KMS-11 (cell line): ENCODE measurements around the gene TSC22D2.

Experiments
- H2AFZ ChIP-seq: fragments of 200-600 bp; sonication (generic); 2 replicates; pipeline ENCODE4 v1.6.1; 2016; ENCODE audit warnings: antibody characterized with exemption, mixed run types, low read depth
- H3K27ac ChIP-seq: fragments of 200-600 bp; sonication (generic); 2 replicates; pipeline ENCODE4 v1.6.1; 2016; ENCODE audit warnings: mild to moderate bottlenecking, mixed run types
- H3K27me3 ChIP-seq: fragments of 200-600 bp; sonication (generic); 2 replicates; pipeline ENCODE4 v1.6.1; 2017; ENCODE audit warnings: mild to moderate bottlenecking, low read depth, mixed run types, moderate library complexity; ENCODE audit not compliant: insufficient read depth
- H3K36me3 ChIP-seq: fragments of 200-600 bp; sonication (generic); 2 replicates; pipeline ENCODE4 v1.6.1; 2017; ENCODE audit warnings: mild to moderate bottlenecking, mixed run types; ENCODE audit not compliant: insufficient read depth
- H3K4me1 ChIP-seq: fragments of 200-600 bp; sonication (generic); 2 replicates; pipeline ENCODE4 v1.6.1; 2016; ENCODE audit warnings: mild to moderate bottlenecking, low read depth, mixed run types; ENCODE audit not compliant: poor library complexity, severe bottlenecking
- H3K4me2 ChIP-seq: fragments of 200-600 bp; sonication (generic); 2 replicates; pipeline ENCODE4 v1.7.0; 2016; ENCODE audit warnings: mild to moderate bottlenecking, mixed run types
- H3K4me3 ChIP-seq: fragments of 200-600 bp; sonication (generic); IDR thresholded peaks from 2 replicates; pipeline ENCODE4 v1.6.1; 2017; ENCODE audit warnings: low read depth, low read length, mixed read lengths; ENCODE audit not compliant: insufficient read depth
- H3K79me2 ChIP-seq: fragments of 200-600 bp; sonication (generic); 2 replicates; pipeline ENCODE4 v1.6.1; 2016; ENCODE audit warnings: low read depth, mixed run types; ENCODE audit not compliant: insufficient read depth
- H3K9ac ChIP-seq: fragments of 200-600 bp; sonication (generic); 2 replicates; pipeline ENCODE4 v1.6.1; 2016; ENCODE audit warnings: mild to moderate bottlenecking, mixed run types
- H4K20me1 ChIP-seq: fragments of 200-600 bp; sonication (generic); 2 replicates; pipeline ENCODE4 v1.6.1; 2016; ENCODE audit warnings: mild to moderate bottlenecking, mixed run types; ENCODE audit not compliant: insufficient read depth
- TF ChIP-seq, protein P1 (sequence below): fragments of 200-600 bp; sonication (generic); conservative IDR thresholded peaks from 2 replicates; pipeline ENCODE4 v1.6.1; 2017; ENCODE audit warnings: low read depth, mild to moderate bottlenecking, antibody characterized with exemption, low read length, moderate library complexity, mixed read lengths

The TSC22D2 gene

DNA sequence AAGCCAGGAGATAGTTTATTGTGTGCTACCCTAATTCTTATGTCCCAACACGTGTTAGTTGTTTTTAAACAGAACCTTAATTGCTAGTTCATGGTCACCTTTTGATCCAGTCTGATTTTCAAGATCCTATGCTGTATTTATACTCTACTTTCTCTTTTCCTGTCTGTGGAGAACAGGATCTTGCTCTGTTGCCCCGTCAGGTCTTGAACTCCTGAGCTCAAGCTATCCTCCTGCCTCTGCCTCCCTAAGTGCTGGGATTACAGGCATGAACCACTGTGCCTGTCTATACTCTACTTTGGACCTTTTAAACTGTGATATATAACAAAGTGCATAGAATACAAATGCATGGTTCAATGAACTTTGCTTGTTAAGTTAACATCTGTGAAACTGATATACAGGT, 44.7 kb upstream of the TSC22D2 start:
- Histone ChIP-seq H3K36me3 (no peaks in the 10 kb centered on the region), H2AFZ (no peak overlapping the region), H3K27me3 (no peaks in the 10 kb centered on the region), H3K4me3 (no peak overlapping the region), H3K27ac (no peak overlapping the region), H3K79me2 (no peaks in the 10 kb centered on the region), H3K4me1 (no peaks in the 10 kb centered on the region), H3K9ac (no peak overlapping the region), H3K4me2 (no peak overlapping the region), H4K20me1 (no peaks in the 10 kb centered on the region)
- TF ChIP-seq, protein P1, sequence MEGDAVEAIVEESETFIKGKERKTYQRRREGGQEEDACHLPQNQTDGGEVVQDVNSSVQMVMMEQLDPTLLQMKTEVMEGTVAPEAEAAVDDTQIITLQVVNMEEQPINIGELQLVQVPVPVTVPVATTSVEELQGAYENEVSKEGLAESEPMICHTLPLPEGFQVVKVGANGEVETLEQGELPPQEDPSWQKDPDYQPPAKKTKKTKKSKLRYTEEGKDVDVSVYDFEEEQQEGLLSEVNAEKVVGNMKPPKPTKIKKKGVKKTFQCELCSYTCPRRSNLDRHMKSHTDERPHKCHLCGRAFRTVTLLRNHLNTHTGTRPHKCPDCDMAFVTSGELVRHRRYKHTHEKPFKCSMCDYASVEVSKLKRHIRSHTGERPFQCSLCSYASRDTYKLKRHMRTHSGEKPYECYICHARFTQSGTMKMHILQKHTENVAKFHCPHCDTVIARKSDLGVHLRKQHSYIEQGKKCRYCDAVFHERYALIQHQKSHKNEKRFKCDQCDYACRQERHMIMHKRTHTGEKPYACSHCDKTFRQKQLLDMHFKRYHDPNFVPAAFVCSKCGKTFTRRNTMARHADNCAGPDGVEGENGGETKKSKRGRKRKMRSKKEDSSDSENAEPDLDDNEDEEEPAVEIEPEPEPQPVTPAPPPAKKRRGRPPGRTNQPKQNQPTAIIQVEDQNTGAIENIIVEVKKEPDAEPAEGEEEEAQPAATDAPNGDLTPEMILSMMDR: no peak

DNA sequence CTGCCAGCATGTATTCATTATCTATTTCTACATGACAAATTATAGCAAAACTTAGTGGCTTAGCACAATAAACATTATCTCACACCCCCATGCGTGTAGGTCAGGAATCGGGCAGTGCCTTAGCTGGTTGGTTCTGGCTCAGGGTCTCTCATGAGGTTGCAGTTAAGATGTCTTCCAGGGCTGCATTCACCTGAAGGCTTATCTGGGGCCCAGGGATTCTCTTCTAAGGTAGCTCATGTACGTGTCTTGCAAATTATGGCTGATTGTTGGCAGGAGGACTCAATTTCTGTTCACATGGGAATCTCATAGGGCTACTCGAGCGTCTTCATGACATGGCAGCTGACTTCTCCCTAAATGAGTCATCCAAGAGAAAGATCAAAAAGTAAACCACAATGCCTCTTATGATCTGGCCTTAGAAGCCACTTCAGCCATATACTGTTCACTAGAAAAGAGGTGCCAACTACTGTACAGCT, 42.9 kb upstream of the TSC22D2 start:
- no peak overlapping the region for H3K27ac ChIP-seq
- H3K36me3 ChIP-seq: no peaks in the 10 kb centered on the region
- H3K79me2 ChIP-seq: no peaks in the 10 kb centered on the region
- H2AFZ ChIP-seq: no peak overlapping the region
- H3K27me3 ChIP-seq: no peaks in the 10 kb centered on the region
- no peak overlapping the region for H3K4me3 ChIP-seq
- H3K4me2 ChIP-seq: no peak overlapping the region
- no peak overlapping the region for H3K9ac ChIP-seq
- TF ChIP-seq, protein P1: no peak
- no peaks in the 10 kb centered on the region for H3K4me1 ChIP-seq
- H4K20me1 ChIP-seq: no peaks in the 10 kb centered on the region

DNA sequence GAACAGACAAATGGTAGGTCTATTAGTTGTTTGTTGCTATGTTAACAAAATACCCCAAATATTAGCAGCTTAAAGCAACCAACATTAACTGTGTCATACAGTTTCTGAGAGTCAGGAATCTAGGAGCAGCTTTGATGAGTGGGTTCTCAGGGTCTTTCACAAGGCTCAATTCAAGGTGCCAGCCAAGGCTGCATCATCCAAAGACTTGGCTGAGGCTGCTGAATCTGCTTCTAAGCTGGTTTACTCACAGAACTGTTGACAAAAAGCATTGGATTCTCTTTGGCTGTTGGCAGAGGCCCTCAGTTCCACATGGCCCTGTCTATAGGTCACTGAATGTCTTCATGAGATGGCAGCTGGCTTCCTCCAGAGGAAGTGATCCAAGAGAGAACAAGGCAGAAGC, 40.3 kb upstream of the TSC22D2 start:
- H3K27ac ChIP-seq: no peak overlapping the region
- no peak overlapping the region for H3K4me2 ChIP-seq
- no peaks in the 10 kb centered on the region for H3K4me1 ChIP-seq
- H4K20me1 ChIP-seq: no peaks in the 10 kb centered on the region
- no peak overlapping the region for H3K9ac ChIP-seq
- H3K4me3 ChIP-seq: no peak overlapping the region
- TF ChIP-seq, protein P1: no peak
- no peaks in the 10 kb centered on the region for H3K27me3 ChIP-seq
- no peaks in the 10 kb centered on the region for H3K79me2 ChIP-seq
- H3K36me3 ChIP-seq: no peaks in the 10 kb centered on the region
- H2AFZ ChIP-seq: no peak overlapping the region

DNA sequence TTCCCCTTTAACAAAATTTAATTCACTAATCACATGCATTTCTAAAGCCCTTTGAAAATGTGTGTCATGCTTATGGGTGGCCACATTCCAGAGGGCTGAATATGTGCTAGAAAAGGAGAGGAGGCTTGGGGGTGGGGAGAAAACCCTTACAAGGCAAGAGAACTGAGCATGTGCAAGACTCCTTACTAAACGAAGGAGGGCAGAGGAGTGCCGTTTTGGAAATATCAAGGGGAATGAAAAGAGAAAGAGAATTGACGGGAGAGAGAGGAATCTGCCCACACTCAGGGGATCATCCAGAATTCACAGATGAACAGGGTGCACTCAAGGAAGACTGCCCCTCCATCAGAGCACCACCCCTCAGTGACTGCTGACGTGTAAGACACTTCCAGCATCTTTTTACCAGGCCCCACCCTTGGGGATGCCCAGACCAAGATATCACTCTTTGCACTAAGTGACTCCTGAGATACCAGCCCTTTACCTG, 37.9 kb upstream of the TSC22D2 start:
- no peak overlapping the region for H3K4me3 ChIP-seq
- H3K4me1 ChIP-seq: no peaks in the 10 kb centered on the region
- no peaks in the 10 kb centered on the region for H3K79me2 ChIP-seq
- H4K20me1 ChIP-seq: no peaks in the 10 kb centered on the region
- no peak overlapping the region for H3K27ac ChIP-seq
- no peaks in the 10 kb centered on the region for H3K27me3 ChIP-seq
- H3K36me3 ChIP-seq: no peaks in the 10 kb centered on the region
- H3K4me2 ChIP-seq: no peak overlapping the region
- H3K9ac ChIP-seq: no peak overlapping the region
- no peak overlapping the region for H2AFZ ChIP-seq
- TF ChIP-seq, protein P1: no peak
